A673 (cell line): ENCODE results near the gene RAD50. TPM values are rescaled to one million over a fixed set of nuclear protein-coding genes. Genes with fewer than 3 reads are reported as not detected.

Source experiments
- BruUV-seq: library from RNA; stranded (reverse); fragments of 400-500 nt; replicated peaks from 2 replicates; lab custom pipeline; 2021; lab: Mats Ljungman, UMichigan
- CTCF ChIA-PET: fragments of 300-600 bp; sonication (Branson Sonifier 250); formaldehyde crosslinking; loops from one replicate; lab custom pipeline; 2022; ENCODE audit warnings: antibody characterized with exemption; lab: Charles Lee
- POLR2A ChIA-PET: fragments of 300-600 bp; sonication (Branson Sonifier 250); formaldehyde crosslinking; loops from one replicate; lab custom pipeline; 2022; ENCODE audit warnings: antibody characterized with exemption; ENCODE audit not compliant: low non-redundant PET; lab: Charles Lee
- DNase-seq: peaks from one replicate; pipeline ENCODE4 v3.0.0-alpha.2; 2015; ENCODE audit warnings: low spot score
- H3K27ac ChIP-seq: fragments of 200-600 bp; sonication (generic); 2 replicates; pipeline ENCODE4 v1.5.1; 2016; ENCODE audit warnings: mixed run types, low read depth, mild to moderate bottlenecking, mixed read lengths, antibody characterized with exemption, low read length; ENCODE audit not compliant: poor library complexity, severe bottlenecking
- H3K27me3 ChIP-seq: fragments of 200-600 bp; sonication (generic); replicated peaks from 2 replicates; pipeline ENCODE4 v1.6.1; 2017; ENCODE audit warnings: mixed run types, low read depth, mild to moderate bottlenecking, mixed read lengths, antibody characterized with exemption, low read length; ENCODE audit not compliant: insufficient read depth, poor library complexity
- H3K36me3 ChIP-seq: fragments of 200-600 bp; sonication (generic); 2 replicates; pipeline ENCODE4 v1.6.1; 2016; ENCODE audit warnings: mixed run types, mild to moderate bottlenecking, mixed read lengths, antibody characterized with exemption, low read length; ENCODE audit not compliant: insufficient read depth, poor library complexity, severe bottlenecking
- H3K4me1 ChIP-seq: fragments of 200-600 bp; sonication (generic); 2 replicates; pipeline ENCODE4 v1.6.1; 2017; ENCODE audit warnings: mixed run types, mild to moderate bottlenecking, mixed read lengths, antibody characterized with exemption, low read length; ENCODE audit not compliant: insufficient read depth, poor library complexity, severe bottlenecking
- H3K4me3 ChIP-seq: fragments of 200-600 bp; sonication (generic); 2 replicates; pipeline ENCODE4 v1.5.1; 2016; ENCODE audit warnings: low read depth, mixed run types, mild to moderate bottlenecking, mixed read lengths, low read length; ENCODE audit not compliant: poor library complexity, severe bottlenecking
- H3K9me3 ChIP-seq: fragments of 200-600 bp; sonication (generic); 2 replicates; pipeline ENCODE4 v1.6.1; 2016; ENCODE audit warnings: mixed run types, low read depth, mild to moderate bottlenecking, mixed read lengths, antibody characterized with exemption, low read length; ENCODE audit not compliant: poor library complexity, severe bottlenecking
- EZH2 ChIP-seq: fragments of 200-600 bp; sonication (generic); IDR thresholded peaks from 2 replicates; pipeline ENCODE4 v1.6.1; 2017; ENCODE audit warnings: borderline replicate concordance, low read depth, mild to moderate bottlenecking, mixed read lengths, antibody characterized with exemption, low read length; ENCODE audit not compliant: poor library complexity, severe bottlenecking
- intact Hi-C: fragments of 100-400 bp; cut with micrococcal nuclease; formaldehyde crosslinking; loops from one replicate; pipeline ENCODE4 v1.10.0; 2022; ENCODE audit not compliant: unreplicated experiment
- total RNA-seq: library from RNA; stranded (reverse); gene quantifications from 2 replicates; pipeline ENCODE4 v1.2.3, GENCODE V29; 2021
- TF ChIP-seq, protein P1 (sequence below): fragments of 300-800, 200-600 bp; sonication (generic); conservative IDR thresholded peaks from 2 replicates; pipeline ENCODE4 v1.5.1; 2017; ENCODE audit warnings: low read depth, mild to moderate bottlenecking, antibody characterized with exemption, low read length, moderate library complexity, mixed read lengths

Gene RAD50
- total RNA-seq, 1 experiment from 2014 or later: 43.6 TPM

DNA sequence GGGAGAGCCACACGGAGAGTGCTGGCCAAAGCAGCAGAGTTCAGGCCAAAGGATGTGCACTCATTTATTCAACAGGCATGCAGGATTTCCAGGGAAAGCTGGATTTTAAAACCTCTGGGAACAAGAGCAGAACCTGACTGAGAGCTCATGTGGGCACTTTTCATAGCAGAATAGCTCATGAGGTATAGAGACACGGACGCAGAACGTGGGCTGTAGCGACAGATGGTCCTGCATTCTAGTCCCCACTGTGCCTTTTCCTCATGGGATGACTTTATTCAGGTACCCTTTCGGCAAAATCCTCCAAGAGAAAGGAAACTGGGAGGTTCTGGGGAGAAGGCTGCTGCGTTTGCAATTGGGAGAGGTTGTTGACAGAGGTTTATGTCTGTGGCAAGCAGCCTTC, 122.4 kb downstream of the RAD50 start:
- TF ChIP-seq, protein P1, sequence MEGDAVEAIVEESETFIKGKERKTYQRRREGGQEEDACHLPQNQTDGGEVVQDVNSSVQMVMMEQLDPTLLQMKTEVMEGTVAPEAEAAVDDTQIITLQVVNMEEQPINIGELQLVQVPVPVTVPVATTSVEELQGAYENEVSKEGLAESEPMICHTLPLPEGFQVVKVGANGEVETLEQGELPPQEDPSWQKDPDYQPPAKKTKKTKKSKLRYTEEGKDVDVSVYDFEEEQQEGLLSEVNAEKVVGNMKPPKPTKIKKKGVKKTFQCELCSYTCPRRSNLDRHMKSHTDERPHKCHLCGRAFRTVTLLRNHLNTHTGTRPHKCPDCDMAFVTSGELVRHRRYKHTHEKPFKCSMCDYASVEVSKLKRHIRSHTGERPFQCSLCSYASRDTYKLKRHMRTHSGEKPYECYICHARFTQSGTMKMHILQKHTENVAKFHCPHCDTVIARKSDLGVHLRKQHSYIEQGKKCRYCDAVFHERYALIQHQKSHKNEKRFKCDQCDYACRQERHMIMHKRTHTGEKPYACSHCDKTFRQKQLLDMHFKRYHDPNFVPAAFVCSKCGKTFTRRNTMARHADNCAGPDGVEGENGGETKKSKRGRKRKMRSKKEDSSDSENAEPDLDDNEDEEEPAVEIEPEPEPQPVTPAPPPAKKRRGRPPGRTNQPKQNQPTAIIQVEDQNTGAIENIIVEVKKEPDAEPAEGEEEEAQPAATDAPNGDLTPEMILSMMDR: no peak
- TF ChIP-seq EZH2: no peak
- Histone ChIP-seq H3K27ac (no peak overlapping the region), H3K9me3 (no peaks in the 10 kb centered on the region), H3K4me1 (no peaks in the 10 kb centered on the region), H3K4me3 (no peak overlapping the region), H3K36me3 (no peaks in the 10 kb centered on the region), H3K27me3 (no peaks in the 10 kb centered on the region)
- DNase-seq: no peak
- intact Hi-C loops: no loop called here
- ChIA-PET CTCF (no interaction called here), POLR2A (no interaction called here)
- no TSS peak for BruUV-seq

DNA sequence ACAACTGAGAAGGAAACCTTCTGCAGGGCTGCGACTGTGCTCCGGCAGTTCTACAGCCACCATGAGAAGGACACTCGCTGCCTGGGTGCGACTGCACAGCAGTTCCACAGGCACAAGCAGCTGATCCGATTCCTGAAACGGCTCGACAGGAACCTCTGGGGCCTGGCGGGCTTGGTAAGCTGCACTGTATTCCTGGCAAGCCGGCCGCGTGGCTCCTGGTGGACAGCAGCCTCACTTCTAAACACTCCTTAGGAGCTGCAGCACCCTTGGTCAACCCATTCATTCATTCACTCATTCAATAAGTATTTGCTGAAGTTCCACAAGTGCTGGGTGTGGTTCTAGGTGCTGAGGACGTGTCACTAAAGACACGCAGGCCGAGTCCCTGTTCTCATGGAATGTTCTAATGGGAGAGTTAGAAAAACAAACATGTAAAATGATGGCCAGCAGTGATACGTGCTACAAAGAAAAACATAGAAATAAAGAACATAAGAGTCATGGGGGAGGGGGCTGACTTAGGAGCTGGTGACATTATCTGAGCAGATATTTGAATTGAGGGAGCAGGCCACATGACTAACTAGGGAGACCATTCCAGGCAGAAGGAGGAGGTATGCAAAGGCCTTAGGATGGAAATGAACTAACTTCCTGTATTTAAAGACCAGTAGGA, 123.1 kb downstream of the RAD50 start:
- TF ChIP-seq, protein P1: no peak
- TF ChIP-seq EZH2: no peak
- DNase-seq: no peak
- Histone ChIP-seq H3K27ac (no peak overlapping the region), H3K36me3 (no peaks in the 10 kb centered on the region), H3K9me3 (no peaks in the 10 kb centered on the region), H3K27me3 (no peaks in the 10 kb centered on the region), H3K4me1 (no peaks in the 10 kb centered on the region), H3K4me3 (no peak overlapping the region)
- intact Hi-C loops: no loop called here
- CTCF ChIA-PET: no interaction called here
- POLR2A ChIA-PET: no interaction called here
- BruUV-seq: no TSS peak

GRCh38 chr5:132680780-132681475, 124.2 kb downstream of the RAD50 start:
- Histone ChIP-seq H3K27me3 (no peaks in the 10 kb centered on the region), H3K9me3 (no peaks in the 10 kb centered on the region), H3K27ac (no peak overlapping the region), H3K4me1 (no peaks in the 10 kb centered on the region), H3K4me3 (no peak overlapping the region), H3K36me3 (no peaks in the 10 kb centered on the region)
- intact Hi-C loops: no loop called here
- TF ChIP-seq, protein P1: no peak
- TF ChIP-seq EZH2: no peak
- no peak for DNase-seq
- ChIA-PET POLR2A (no interaction called here), CTCF (no interaction called here)
- BruUV-seq: no TSS peak
